HepG2 (cell line): ENCODE measurements around the gene MYORG. TPM values are rescaled to one million over a fixed set of nuclear protein-coding genes. Genes with fewer than 3 reads are reported as not detected.

Source experiments
- BORCS8-MEF2B ChIP-seq: sonication (generic); formaldehyde crosslinking; IDR thresholded peaks from 2 replicates; pipeline ENCODE4 v1.8.0; 2022; ENCODE audit warnings: mild to moderate bottlenecking, missing genetic modification reagents
- CHD2 ChIP-seq: IDR thresholded peaks from 2 replicates; pipeline ENCODE4 v1.6.1; 2011; ENCODE audit warnings: low read depth, low read length, improper control_type of control experiment
- EEA1 ChIP-seq: sonication (generic); formaldehyde crosslinking; IDR thresholded peaks from 2 replicates; pipeline ENCODE4 v1.5.1; 2020; ENCODE audit warnings: mild to moderate bottlenecking, missing genetic modification reagents, borderline replicate concordance
- HDAC6 ChIP-seq: fragments of 200-600 bp; sonication (generic); IDR thresholded peaks from 2 replicates; pipeline ENCODE4 v1.7.0; 2017; ENCODE audit warnings: mild to moderate bottlenecking, antibody characterized with exemption, low read length, low read depth
- HIC2 ChIP-seq: sonication (generic); formaldehyde crosslinking; IDR thresholded peaks from 2 replicates; pipeline ENCODE4 v1.9.0; 2022; ENCODE audit warnings: low read depth, missing genetic modification reagents
- KLF15 ChIP-seq: sonication (generic); formaldehyde crosslinking; IDR thresholded peaks from 2 replicates; pipeline ENCODE4 v1.8.1; 2023; ENCODE audit warnings: borderline replicate concordance, mild to moderate bottlenecking, inconsistent platforms, missing genetic modification reagents, mixed read lengths
- MIXL1 ChIP-seq: IDR thresholded peaks from 2 replicates; pipeline ENCODE4 v1.6.1; 2016
- NR0B2 ChIP-seq: sonication (generic); formaldehyde crosslinking; IDR thresholded peaks from 2 replicates; pipeline ENCODE4 v1.4.0; 2020; ENCODE audit warnings: mild to moderate bottlenecking, missing genetic modification reagents
- PHF21A ChIP-seq: sonication (generic); formaldehyde crosslinking; IDR thresholded peaks from 2 replicates; pipeline ENCODE4 v1.5.0; 2020; ENCODE audit warnings: mild to moderate bottlenecking, missing genetic modification reagents
- POLR2G ChIP-seq: fragments of 200-400 bp; formaldehyde crosslinking; IDR thresholded peaks from 2 replicates; pipeline ENCODE4 v1.6.1; 2018; ENCODE audit warnings: mild to moderate bottlenecking, low read depth, low read length, moderate library complexity
- PTBP1 ChIP-seq: fragments of 200-400 bp; formaldehyde crosslinking; IDR thresholded peaks from 2 replicates; pipeline ENCODE4 v1.6.1; 2018; ENCODE audit warnings: low read length, low read depth; ENCODE audit not compliant: poor library complexity, severe bottlenecking
- RNF2 ChIP-seq: fragments of 450-650 bp; conservative IDR thresholded peaks from 2 replicates; pipeline ENCODE4 v1.6.1; 2016; ENCODE audit warnings: low read depth
- SP1 ChIP-seq, 2 experiments: fragments of 450-650 bp in 1 of 2; sonication (generic) in 1 of 2; formaldehyde crosslinking in 1 of 2; IDR thresholded peaks; 2 replicates each; pipeline versions ENCODE4 v1.4.0 to v1.6.1; 2016 to 2020; ENCODE audit warnings: missing genetic modification reagents in 1 of 2
- STAG1 ChIP-seq: sonication (generic); formaldehyde crosslinking; IDR thresholded peaks from 2 replicates; pipeline ENCODE4 v1.4.0; 2020; ENCODE audit warnings: missing genetic modification reagents
- TMF1 ChIP-seq: sonication (generic); formaldehyde crosslinking; IDR thresholded peaks from 2 replicates; pipeline ENCODE4 v1.8.1; 2022; ENCODE audit warnings: low read depth, missing genetic modification reagents
- ZNF776 ChIP-seq: sonication (generic); formaldehyde crosslinking; IDR thresholded peaks from 2 replicates; pipeline ENCODE4 v1.4.0; 2020; ENCODE audit warnings: mild to moderate bottlenecking, missing genetic modification reagents
- ZNF788 ChIP-seq: sonication (generic); formaldehyde crosslinking; IDR thresholded peaks from 2 replicates; pipeline ENCODE4 v1.5.0; 2020; ENCODE audit warnings: mild to moderate bottlenecking, missing genetic modification reagents, borderline replicate concordance
- ZNF841 ChIP-seq: sonication (generic); formaldehyde crosslinking; IDR thresholded peaks from 2 replicates; pipeline ENCODE4 v1.8.1; 2023; ENCODE audit warnings: missing genetic modification reagents, borderline replicate concordance
- ZSCAN20 ChIP-seq: sonication (generic); formaldehyde crosslinking; IDR thresholded peaks from 2 replicates; pipeline ENCODE4 v1.4.0; 2020; ENCODE audit warnings: missing genetic modification reagents, mild to moderate bottlenecking, borderline replicate concordance
- polyA plus RNA-seq, 8 experiments: library from polyadenylated mRNA; depleted of rRNA in 3 of 8; stranded (reverse) in 7 of 8; unstranded in 1 of 8; fragments of >200 nt; fragmentation: Illumina TruSeq in 4 of 8; extraction: Trizol in 4 of 8; gene quantifications; 2 replicates each; pipeline versions ENCODE4 v1.2.1 to v1.2.3, GENCODE V29; 2011 to 2016; ENCODE audit warnings: low read depth in 4 of 8, missing spikeins in 1 of 8, mixed read lengths in 1 of 8; ENCODE audit not compliant: insufficient read depth in 1 of 8
- total RNA-seq, 5 experiments: library from RNA; depleted of rRNA; stranded (reverse); fragments of >200 nt; fragmentation: Illumina TruSeq; extraction: Trizol; gene quantifications; 2 replicates each; pipeline ENCODE4 v1.2.3, GENCODE V29; 2016; ENCODE audit warnings: low read depth in 1 of 5
- TF ChIP-seq, protein P1 (sequence below): sonication (generic); formaldehyde crosslinking; IDR thresholded peaks from 2 replicates; pipeline ENCODE4 v1.4.0; 2020; ENCODE audit warnings: mild to moderate bottlenecking, missing genetic modification reagents
- TF ChIP-seq, protein P2 (sequence below): fragments of 450-650 bp; IDR thresholded peaks from 2 replicates; pipeline ENCODE4 v1.6.1; 2017
- TF ChIP-seq, protein P3 (sequence below): sonication (generic); formaldehyde crosslinking; IDR thresholded peaks from 2 replicates; pipeline ENCODE4 v1.4.0; 2020; ENCODE audit warnings: low read depth, mild to moderate bottlenecking, missing genetic modification reagents
- TF ChIP-seq, protein P4 (sequence below): sonication (generic); formaldehyde crosslinking; IDR thresholded peaks from 2 replicates; pipeline ENCODE4 v1.8.0; 2022; ENCODE audit warnings: missing genetic modification reagents, mild to moderate bottlenecking, moderate library complexity, borderline replicate concordance

MYORG gene
- total and polyA plus RNA-seq, 2 of the 13 experiments (the other 11 are each of a cell fraction or from before 2014, with no cell fraction given): 11.1 to 22.4 TPM

- TF ChIP-seq NR0B2 (peak; percentile 8; the same call in 1 of the 2 replicates), POLR2G (peak; percentile 14; the same call in 1 of the 2 replicates), ZNF841 (no peak; the same call in 1 of the 2 replicates), ZNF788 (CRISPR knock-in tag) (no peak), TMF1 (0 out of 2 replicates have a peak, but pooled peaks have one; percentile 7), PHF21A (CRISPR knock-in tag) (no peak), CHD2 (no peak), PTBP1 (no peak), BORCS8-MEF2B (CRISPR knock-in tag) (no peak), SP1 (IDR thresholded peaks at IDR 0.05) (no peak), SP1 (CRISPR knock-in tag; IDR thresholded peaks at IDR 0.05) (no peak), ZNF776 (CRISPR knock-in tag) (peak; percentile 22; the same call in 1 of the 2 replicates), STAG1 (CRISPR knock-in tag) (0 out of 2 replicates have a peak, but pooled peaks have one; percentile 15), KLF15 (CRISPR knock-in tag) (no peak), ZSCAN20 (CRISPR knock-in tag) (no peak), EEA1 (CRISPR knock-in tag) (no peak), HIC2 (CRISPR knock-in tag) (no peak), HDAC6 (no peak), RNF2 (no peak), MIXL1 (CRISPR knock-in tag) (no peak)
- TF ChIP-seq, protein P1, sequence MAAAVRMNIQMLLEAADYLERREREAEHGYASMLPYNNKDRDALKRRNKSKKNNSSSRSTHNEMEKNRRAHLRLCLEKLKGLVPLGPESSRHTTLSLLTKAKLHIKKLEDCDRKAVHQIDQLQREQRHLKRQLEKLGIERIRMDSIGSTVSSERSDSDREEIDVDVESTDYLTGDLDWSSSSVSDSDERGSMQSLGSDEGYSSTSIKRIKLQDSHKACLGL (CRISPR knock-in tag): peak; percentile 31; the same call in 1 of the 2 replicates
- TF ChIP-seq, protein P2, sequence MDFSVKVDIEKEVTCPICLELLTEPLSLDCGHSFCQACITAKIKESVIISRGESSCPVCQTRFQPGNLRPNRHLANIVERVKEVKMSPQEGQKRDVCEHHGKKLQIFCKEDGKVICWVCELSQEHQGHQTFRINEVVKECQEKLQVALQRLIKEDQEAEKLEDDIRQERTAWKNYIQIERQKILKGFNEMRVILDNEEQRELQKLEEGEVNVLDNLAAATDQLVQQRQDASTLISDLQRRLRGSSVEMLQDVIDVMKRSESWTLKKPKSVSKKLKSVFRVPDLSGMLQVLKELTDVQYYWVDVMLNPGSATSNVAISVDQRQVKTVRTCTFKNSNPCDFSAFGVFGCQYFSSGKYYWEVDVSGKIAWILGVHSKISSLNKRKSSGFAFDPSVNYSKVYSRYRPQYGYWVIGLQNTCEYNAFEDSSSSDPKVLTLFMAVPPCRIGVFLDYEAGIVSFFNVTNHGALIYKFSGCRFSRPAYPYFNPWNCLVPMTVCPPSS: no peak
- TF ChIP-seq, protein P3, sequence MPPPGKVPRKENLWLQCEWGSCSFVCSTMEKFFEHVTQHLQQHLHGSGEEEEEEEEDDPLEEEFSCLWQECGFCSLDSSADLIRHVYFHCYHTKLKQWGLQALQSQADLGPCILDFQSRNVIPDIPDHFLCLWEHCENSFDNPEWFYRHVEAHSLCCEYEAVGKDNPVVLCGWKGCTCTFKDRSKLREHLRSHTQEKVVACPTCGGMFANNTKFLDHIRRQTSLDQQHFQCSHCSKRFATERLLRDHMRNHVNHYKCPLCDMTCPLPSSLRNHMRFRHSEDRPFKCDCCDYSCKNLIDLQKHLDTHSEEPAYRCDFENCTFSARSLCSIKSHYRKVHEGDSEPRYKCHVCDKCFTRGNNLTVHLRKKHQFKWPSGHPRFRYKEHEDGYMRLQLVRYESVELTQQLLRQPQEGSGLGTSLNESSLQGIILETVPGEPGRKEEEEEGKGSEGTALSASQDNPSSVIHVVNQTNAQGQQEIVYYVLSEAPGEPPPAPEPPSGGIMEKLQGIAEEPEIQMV (CRISPR knock-in tag): no peak
- TF ChIP-seq, protein P4, sequence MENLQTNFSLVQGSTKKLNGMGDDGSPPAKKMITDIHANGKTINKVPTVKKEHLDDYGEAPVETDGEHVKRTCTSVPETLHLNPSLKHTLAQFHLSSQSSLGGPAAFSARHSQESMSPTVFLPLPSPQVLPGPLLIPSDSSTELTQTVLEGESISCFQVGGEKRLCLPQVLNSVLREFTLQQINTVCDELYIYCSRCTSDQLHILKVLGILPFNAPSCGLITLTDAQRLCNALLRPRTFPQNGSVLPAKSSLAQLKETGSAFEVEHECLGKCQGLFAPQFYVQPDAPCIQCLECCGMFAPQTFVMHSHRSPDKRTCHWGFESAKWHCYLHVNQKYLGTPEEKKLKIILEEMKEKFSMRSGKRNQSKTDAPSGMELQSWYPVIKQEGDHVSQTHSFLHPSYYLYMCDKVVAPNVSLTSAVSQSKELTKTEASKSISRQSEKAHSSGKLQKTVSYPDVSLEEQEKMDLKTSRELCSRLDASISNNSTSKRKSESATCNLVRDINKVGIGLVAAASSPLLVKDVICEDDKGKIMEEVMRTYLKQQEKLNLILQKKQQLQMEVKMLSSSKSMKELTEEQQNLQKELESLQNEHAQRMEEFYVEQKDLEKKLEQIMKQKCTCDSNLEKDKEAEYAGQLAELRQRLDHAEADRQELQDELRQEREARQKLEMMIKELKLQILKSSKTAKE (CRISPR knock-in tag): no peak
These were observed 3.4 kb upstream of the MYORG start (continued) for GRCh38 chr9:34380034-34380510.
